ENCODE data around the gene S100A13.

S100A13 gene

DNA sequence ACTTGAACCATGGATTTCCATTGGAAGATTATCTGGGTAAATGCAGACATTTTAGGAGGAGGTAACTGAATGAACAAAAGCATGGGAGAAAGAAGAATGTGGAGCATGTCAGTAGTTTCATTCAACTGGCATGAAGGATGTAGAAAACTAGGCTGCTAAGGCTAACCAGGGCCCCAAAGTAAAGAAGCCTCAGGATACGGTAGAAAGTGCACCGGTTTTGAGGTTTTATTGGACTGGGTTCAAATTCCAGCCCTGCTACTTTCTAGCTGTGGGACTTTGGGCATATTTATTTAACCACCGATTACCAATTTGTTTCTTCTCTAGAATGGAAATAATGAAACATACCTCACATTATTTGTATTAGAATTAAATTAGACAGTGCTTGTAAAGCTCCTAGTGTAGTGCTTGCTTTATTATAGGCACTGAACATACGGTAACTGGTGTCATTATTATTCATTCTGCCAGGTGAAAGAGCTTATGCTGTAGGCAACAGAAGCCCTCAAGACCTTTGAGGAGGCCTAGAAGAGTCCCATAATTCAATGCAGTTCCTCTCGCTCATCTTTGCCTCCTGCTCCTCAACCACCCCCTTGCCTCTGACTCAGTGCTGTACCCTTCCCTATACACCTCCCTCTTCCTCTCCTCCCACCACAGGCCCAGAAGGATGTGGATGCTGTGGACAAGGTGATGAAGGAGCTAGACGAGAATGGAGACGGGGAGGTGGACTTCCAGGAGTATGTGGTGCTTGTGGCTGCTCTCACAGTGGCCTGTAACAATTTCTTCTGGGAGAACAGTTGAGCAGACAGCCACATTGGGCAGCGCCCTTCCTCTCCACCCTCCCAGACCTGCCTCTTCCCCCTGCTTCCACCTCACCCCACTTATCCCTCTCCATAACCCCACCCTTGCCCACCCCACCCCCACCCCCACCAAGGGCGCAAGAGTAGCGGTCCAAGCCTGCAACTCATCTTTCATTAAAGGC is 4.0 kb upstream of the S100A13 start:
- H3K4me3 ChIP-seq (ENCODE audit: low read length), result no peak overlapping the region
- no peaks in the 10 kb centered on the region for H3K27me3 ChIP-seq (ENCODE audit: control insufficient read depth, insufficient read depth, low read length)
- H3K36me3 ChIP-seq (ENCODE audit: control insufficient read depth, insufficient read depth, low read length), result no peaks in the 10 kb centered on the region
- no peak overlapping the region for H3K9ac ChIP-seq (ENCODE audit: low read length)
- peaks cover 46% of the 10 kb centered on the region for H3K4me1 ChIP-seq (ENCODE audit: control insufficient read depth, insufficient read depth, low read length)
- H3K9me3 ChIP-seq (ENCODE audit: control insufficient read depth, low read length), result no peaks in the 10 kb centered on the region

DNA sequence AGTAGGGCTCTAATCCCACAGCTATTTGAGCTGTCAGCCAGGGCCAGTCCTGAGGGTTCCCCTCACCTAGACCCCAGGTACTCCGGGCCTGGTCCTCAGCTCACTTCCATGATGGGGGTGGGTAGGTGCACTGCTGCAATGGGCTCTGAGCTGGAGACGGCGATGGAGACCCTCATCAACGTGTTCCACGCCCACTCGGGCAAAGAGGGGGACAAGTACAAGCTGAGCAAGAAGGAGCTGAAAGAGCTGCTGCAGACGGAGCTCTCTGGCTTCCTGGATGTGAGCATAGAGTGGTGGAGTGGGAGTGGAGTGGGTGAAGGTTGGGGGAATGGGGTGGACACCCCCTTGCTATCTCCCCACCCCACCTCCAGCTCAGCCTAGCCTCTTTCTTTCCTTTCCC is 3.1 kb upstream of the S100A13 start:
- no peaks in the 10 kb centered on the region for H3K9me3 ChIP-seq (ENCODE audit: control insufficient read depth, low read length)
- peaks cover 41% of the 10 kb centered on the region for H3K4me1 ChIP-seq (ENCODE audit: control insufficient read depth, insufficient read depth, low read length)
- no peaks in the 10 kb centered on the region for H3K36me3 ChIP-seq (ENCODE audit: control insufficient read depth, insufficient read depth, low read length)
- no peak overlapping the region for H3K4me3 ChIP-seq (ENCODE audit: low read length)
- no peaks in the 10 kb centered on the region for H3K27me3 ChIP-seq (ENCODE audit: control insufficient read depth, insufficient read depth, low read length)
- H3K9ac ChIP-seq (ENCODE audit: low read length), result no peak overlapping the region

DNA sequence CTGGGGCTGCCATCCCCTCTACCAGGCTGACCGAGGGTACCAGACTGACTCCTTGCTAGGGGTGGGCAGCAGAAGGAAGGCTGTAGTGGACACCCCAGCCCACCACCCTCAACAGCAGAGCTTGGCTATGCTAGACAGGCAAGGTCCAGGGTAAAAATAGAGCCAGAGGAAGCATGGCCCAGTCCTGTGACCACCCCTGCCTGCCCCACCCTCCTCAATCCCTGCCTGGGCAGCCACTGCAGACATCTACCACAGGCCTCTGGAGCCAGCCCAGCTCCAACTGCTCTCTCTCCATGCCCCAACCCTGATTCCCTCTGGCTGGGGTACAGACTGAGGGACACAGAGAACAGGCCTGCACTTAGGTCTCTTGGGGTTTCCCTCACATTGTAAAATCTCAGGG is 2.7 kb upstream of the S100A13 start:
- Histone ChIP-seq H3K4me1 (ENCODE audit: control insufficient read depth, insufficient read depth, low read length) (peaks cover 40% of the 10 kb centered on the region), H3K9me3 (ENCODE audit: control insufficient read depth, low read length) (no peaks in the 10 kb centered on the region), H3K4me3 (ENCODE audit: low read length) (no peak overlapping the region), H3K9ac (ENCODE audit: low read length) (no peak overlapping the region), H3K36me3 (ENCODE audit: control insufficient read depth, insufficient read depth, low read length) (no peaks in the 10 kb centered on the region), H3K27me3 (ENCODE audit: control insufficient read depth, insufficient read depth, low read length) (no peaks in the 10 kb centered on the region)

DNA sequence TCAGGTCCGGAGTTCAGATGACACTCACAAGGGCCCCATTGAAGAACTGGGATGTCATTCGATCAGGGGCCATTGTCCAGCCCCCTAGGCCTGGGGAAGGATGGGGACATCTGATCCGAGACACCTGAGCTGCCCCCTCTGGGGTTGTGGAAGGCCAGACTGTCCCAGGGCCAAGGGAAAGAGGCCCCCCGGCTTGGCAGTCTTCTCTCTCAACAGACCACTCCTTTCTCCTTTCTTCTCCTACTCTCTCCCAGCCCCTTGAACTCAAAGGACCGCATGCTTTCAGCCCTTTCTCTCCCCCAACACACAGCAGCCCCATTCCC is 2.0 kb upstream of the S100A13 start:
- Histone ChIP-seq H3K4me3 (ENCODE audit: low read length) (no peak overlapping the region), H3K4me1 (ENCODE audit: control insufficient read depth, insufficient read depth, low read length) (peaks cover 40% of the 10 kb centered on the region), H3K9me3 (ENCODE audit: control insufficient read depth, low read length) (no peaks in the 10 kb centered on the region), H3K27me3 (ENCODE audit: control insufficient read depth, insufficient read depth, low read length) (no peaks in the 10 kb centered on the region), H3K9ac (ENCODE audit: low read length) (no peak overlapping the region), H3K36me3 (ENCODE audit: control insufficient read depth, insufficient read depth, low read length) (no peaks in the 10 kb centered on the region)

DNA sequence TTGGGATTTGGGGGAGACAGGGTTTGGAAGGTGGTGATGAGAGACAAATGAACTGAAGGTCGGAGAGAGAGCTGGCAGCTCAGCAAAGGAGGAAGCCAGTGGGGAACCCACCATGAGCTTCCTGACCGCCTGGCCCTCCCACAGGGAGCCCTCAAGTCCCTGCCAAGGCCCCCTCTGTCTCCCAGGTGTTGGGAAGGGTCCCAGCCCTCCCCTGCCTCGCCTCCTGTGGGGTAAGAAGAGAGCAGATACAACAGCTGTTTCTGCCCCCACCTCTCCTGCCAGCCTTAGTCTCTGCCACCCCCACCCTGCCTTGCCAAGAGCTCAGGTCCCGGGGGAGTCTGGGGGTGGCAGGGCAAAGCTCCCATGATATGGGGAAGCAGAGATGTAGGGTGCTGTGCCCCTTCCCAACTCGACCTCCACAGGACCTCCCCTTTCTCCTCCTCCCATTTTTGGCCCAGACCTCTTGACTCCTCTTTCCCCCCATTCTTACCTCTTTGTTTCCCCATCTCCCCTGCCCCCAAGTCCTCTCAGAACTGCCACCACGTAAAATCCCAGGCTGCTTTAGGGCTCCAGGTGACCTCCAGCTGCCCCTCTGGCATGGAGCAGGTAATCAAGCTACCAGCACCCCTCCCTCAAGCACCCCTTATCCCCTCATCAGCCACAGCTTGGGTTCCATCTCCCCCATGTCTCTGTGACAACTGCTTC is 1.5 kb upstream of the S100A13 start:
- H3K27me3 ChIP-seq (ENCODE audit: control insufficient read depth, insufficient read depth, low read length), result no peaks in the 10 kb centered on the region
- no peaks in the 10 kb centered on the region for H3K36me3 ChIP-seq (ENCODE audit: control insufficient read depth, insufficient read depth, low read length)
- peaks cover 40% of the 10 kb centered on the region for H3K4me1 ChIP-seq (ENCODE audit: control insufficient read depth, insufficient read depth, low read length)
- no peaks in the 10 kb centered on the region for H3K9me3 ChIP-seq (ENCODE audit: control insufficient read depth, low read length)
- no peak overlapping the region for H3K4me3 ChIP-seq (ENCODE audit: low read length)
- H3K9ac ChIP-seq (ENCODE audit: low read length), result no peak overlapping the region

DNA sequence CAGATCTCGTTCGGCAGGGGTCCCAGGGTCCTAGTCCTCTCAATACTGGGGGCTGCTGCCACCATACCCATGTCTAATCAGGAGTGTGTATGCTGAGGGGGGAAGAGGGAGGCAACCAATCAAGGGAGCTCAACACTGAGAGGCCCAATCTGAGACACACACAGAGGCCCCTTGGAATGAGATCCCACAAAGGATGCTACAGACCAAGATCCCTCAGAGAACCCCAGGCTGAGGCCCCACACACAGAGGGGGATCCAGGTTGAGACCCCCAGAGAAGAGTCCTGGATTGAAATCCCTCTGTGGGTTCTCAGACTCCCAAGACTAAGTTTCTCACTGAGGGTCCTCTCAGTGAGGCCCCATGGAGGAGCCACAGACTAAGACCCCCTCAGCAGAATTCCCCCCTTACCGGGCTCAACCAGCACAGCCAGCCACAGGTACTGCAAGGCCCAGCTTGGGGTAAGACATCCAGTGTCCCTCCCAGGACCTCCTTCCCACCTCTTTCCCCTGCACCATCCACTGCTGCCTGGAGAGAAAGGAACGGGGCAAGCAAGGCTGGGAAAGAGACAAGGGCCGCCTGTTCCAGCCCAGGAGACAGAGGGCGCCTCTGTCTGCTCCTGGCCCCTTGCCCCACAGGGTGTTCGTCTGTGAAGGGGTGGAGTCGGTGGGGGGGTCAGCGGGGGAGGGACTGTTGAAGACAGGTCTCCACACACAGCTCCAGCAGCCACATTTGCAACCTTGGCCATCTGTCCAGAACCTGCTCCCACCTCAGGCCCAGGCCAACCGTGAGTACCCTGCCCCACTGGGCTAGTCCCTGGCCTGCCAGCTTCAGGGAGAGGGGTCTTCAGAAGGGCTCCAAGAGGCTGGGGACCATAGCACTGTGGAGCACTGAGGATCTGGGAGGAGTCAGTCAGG is 666 bp upstream of the S100A13 start, which contains the start of gene S100A1:
Gene S100A1, plus strand, starts transcription at position 720 of the 912 bp plus-strand sequence. CDS start 2,088 bp downstream, outside the sequence.
- Histone ChIP-seq H3K9me3 (ENCODE audit: control insufficient read depth, low read length) (no peaks in the 10 kb centered on the region), H3K36me3 (ENCODE audit: control insufficient read depth, insufficient read depth, low read length) (no peaks in the 10 kb centered on the region), H3K27me3 (ENCODE audit: control insufficient read depth, insufficient read depth, low read length) (no peaks in the 10 kb centered on the region), H3K4me3 (ENCODE audit: low read length) (peak within 1 kb of the TSS; percentile 38), H3K4me1 (ENCODE audit: control insufficient read depth, insufficient read depth, low read length) (peaks cover 35% of the 10 kb centered on the region), H3K9ac (ENCODE audit: low read length) (peak within 1 kb of the TSS; percentile 88)

DNA sequence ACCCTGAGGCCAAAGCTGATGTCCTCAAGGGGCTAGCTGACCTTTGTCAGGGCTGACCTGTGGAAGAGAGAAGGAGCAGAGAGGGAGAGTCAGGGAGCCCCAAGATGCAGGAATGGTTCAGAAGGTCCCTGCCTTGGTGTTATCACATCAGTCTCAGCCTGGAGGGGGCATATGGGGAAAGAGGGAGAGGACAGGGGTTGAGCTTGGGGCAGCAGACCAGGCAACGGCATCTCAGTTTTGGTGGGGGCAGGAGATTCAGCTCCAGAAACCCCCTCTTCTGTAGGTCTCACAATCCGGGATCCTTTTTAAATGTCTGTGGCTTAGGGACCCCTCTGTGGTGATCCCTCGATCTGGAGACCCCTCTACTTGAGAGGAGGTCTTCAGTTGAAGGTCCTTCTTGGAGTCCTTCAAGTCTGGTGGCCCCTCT is 815 bp downstream of the S100A13 start:
- H3K4me3 ChIP-seq (ENCODE audit: low read length), result peak overlapping the region; percentile 38
- no peaks in the 10 kb centered on the region for H3K9me3 ChIP-seq (ENCODE audit: control insufficient read depth, low read length)
- peaks cover 30% of the 10 kb centered on the region for H3K4me1 ChIP-seq (ENCODE audit: control insufficient read depth, insufficient read depth, low read length)
- H3K36me3 ChIP-seq (ENCODE audit: control insufficient read depth, insufficient read depth, low read length), result no peaks in the 10 kb centered on the region
- H3K9ac ChIP-seq (ENCODE audit: low read length), result peak overlapping the region; percentile 88
- H3K27me3 ChIP-seq (ENCODE audit: control insufficient read depth, insufficient read depth, low read length), result no peaks in the 10 kb centered on the region

DNA sequence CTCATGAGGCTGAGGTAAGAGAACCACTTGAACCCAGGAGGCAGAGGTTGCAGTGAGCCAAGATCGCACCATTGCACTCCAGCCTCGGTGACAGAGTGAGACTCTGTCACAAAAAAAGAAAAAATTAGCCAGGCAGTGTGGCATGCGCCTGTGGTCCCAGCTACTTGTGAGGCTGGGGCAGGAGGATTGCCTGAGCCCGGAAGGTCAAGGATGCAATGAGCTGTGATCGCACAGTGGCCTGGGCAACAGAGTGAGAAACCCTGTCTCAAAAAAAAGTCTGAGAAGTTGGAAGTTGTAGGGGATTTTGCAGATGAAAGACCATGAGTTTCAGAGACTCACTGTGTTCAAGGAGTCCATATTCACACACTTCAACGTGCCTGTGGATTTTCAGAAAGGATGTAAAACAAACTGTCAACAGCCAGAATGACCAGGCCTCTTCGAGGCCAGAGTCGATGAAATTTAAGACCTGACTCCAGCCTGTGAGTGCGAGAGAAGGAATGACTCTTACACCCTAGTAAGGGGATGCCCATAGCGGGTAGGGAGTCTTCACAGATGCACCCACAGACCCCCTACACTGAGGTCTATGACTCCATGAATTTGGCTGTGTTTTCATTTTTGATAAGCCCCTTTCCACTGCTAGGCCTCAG is 2.2 kb downstream of the S100A13 start:
- Histone ChIP-seq H3K9me3 (ENCODE audit: control insufficient read depth, low read length) (no peaks in the 10 kb centered on the region), H3K4me1 (ENCODE audit: control insufficient read depth, insufficient read depth, low read length) (peaks cover 23% of the 10 kb centered on the region), H3K36me3 (ENCODE audit: control insufficient read depth, insufficient read depth, low read length) (no peaks in the 10 kb centered on the region), H3K27me3 (ENCODE audit: control insufficient read depth, insufficient read depth, low read length) (no peaks in the 10 kb centered on the region), H3K4me3 (ENCODE audit: low read length) (no peak overlapping the region), H3K9ac (ENCODE audit: low read length) (no peak overlapping the region)

DNA sequence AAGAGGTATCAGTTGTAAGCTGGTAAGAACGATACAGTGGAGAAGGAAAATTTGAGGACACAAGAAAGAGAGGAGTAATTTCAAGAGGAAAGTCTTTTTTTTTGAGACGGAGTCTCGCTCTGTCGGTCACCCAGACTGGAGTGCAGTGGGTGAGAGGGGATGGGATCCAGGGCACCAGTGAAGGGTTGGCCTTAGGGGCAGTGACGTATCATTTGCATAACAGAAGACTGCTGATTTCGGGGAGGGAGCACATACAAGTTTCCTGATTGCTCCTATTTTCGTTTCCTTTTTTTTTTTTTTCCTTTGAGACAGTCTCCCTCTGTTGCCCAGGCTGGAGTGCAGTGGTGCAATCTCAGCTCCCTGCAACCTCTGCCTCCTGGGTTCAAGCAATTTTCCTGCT is 4.2 kb downstream of the S100A13 start:
- Histone ChIP-seq H3K9ac (ENCODE audit: low read length) (no peak overlapping the region), H3K4me1 (ENCODE audit: control insufficient read depth, insufficient read depth, low read length) (peaks cover 22% of the 10 kb centered on the region), H3K36me3 (ENCODE audit: control insufficient read depth, insufficient read depth, low read length) (no peaks in the 10 kb centered on the region), H3K27me3 (ENCODE audit: control insufficient read depth, insufficient read depth, low read length) (no peaks in the 10 kb centered on the region), H3K4me3 (ENCODE audit: low read length) (no peak overlapping the region), H3K9me3 (ENCODE audit: control insufficient read depth, low read length) (no peaks in the 10 kb centered on the region)

DNA sequence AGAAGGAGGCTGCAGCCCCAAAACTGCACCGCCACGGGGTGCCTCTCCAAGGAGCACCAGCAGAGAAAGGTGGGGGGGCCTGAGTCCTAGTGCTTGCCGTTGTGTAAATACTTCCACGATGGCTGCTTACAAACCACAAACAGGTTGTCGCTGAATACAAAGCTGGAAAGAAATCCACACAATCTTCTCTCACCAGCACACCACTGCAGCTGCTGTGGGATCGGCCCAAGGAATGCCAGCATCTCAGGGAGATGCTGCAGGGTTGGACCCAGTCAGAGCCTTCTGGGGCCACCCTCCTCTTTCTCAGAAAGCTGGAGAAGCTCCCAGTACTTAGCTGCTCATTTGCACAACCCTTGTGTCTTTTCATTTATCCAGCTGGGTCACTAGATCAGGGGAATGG is 8.1 kb downstream of the S100A13 start:
- Histone ChIP-seq H3K4me1 (ENCODE audit: control insufficient read depth, insufficient read depth, low read length) (peaks cover 37% of the 10 kb centered on the region), H3K9me3 (ENCODE audit: control insufficient read depth, low read length) (no peaks in the 10 kb centered on the region), H3K9ac (ENCODE audit: low read length) (no peak overlapping the region), H3K27me3 (ENCODE audit: control insufficient read depth, insufficient read depth, low read length) (no peaks in the 10 kb centered on the region), H3K4me3 (ENCODE audit: low read length) (no peak overlapping the region), H3K36me3 (ENCODE audit: control insufficient read depth, insufficient read depth, low read length) (no peaks in the 10 kb centered on the region)

DNA sequence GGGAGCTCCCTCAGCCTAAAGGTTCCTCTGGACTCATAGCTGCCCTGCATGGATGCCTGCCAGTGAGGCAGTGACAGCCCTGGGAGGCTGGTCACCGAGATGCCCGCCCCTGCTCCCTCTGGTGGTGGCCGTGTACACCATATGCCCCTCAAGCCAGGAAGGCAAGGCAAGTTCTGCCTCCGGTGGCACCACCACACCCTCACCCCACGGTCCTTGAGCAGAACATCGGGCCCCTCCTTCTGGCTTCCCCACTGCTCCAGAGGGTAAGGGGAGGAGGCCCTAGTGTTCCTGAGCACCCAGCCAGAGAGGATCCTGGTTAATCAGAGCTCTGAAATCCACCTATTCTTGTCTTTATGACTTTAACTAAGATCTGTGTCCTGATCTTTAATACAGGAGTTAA is 9.6 kb downstream of the S100A13 start:
- no peaks in the 10 kb centered on the region for H3K36me3 ChIP-seq (ENCODE audit: control insufficient read depth, insufficient read depth, low read length)
- no peak overlapping the region for H3K9ac ChIP-seq (ENCODE audit: low read length)
- H3K4me1 ChIP-seq (ENCODE audit: control insufficient read depth, insufficient read depth, low read length), result peaks cover 49% of the 10 kb centered on the region
- no peaks in the 10 kb centered on the region for H3K9me3 ChIP-seq (ENCODE audit: control insufficient read depth, low read length)
- H3K27me3 ChIP-seq (ENCODE audit: control insufficient read depth, insufficient read depth, low read length), result no peaks in the 10 kb centered on the region
- H3K4me3 ChIP-seq (ENCODE audit: low read length), result no peak overlapping the region
